HG02938 (cell line): ENCODE measurements around the gene SLC36A4.
"Not testable (repeated sequence)": the region's sequence is repeated elsewhere in the genome, so short reads cannot be mapped to it uniquely, and the experiment has no call there.

Experiments
- ATAC-seq: cut with Tn5 transposase; IDR thresholded peaks from one replicate; pipeline ENCODE4 v1.9.1; 2021; ENCODE audit warnings: mild to moderate bottlenecking, moderate library complexity; ENCODE audit not compliant: unreplicated experiment

Gene SLC36A4

GRCh38 chr11:93194673-93195291 lies 3.0 kb downstream of the SLC36A4 start:
- no peak for ATAC-seq

GRCh38 chr11:93193731-93194130 lies 4.1 kb downstream of the SLC36A4 start:
- no peak for ATAC-seq

GRCh38 chr11:93192163-93192562 lies 5.6 kb downstream of the SLC36A4 start:
- ATAC-seq = no peak

- ATAC-seq = no peak
These were observed 8.3 kb downstream of the SLC36A4 start for GRCh38 chr11:93189462-93189861.

GRCh38 chr11:93188726-93189125 lies 9.1 kb downstream of the SLC36A4 start:
- no peak for ATAC-seq

GRCh38 chr11:93187290-93187689 lies 10.5 kb downstream of the SLC36A4 start:
- ATAC-seq = no peak

- not testable (repeated sequence) for ATAC-seq
These were observed 19.9 kb downstream of the SLC36A4 start for GRCh38 chr11:93177891-93178290.

GRCh38 chr11:93169950-93170561 lies 27.7 kb downstream of the SLC36A4 start:
- no peak for ATAC-seq

GRCh38 chr11:93169143-93169542 lies 28.6 kb downstream of the SLC36A4 start:
- no peak for ATAC-seq

- peak; percentile 56 for ATAC-seq
These were observed 30.9 kb downstream of the SLC36A4 start for GRCh38 chr11:93166862-93167261.

GRCh38 chr11:93166194-93166593 lies 31.6 kb downstream of the SLC36A4 start:
- ATAC-seq = no peak

- ATAC-seq = peak; percentile 65
These were observed 37.0 kb downstream of the SLC36A4 start for GRCh38 chr11:93160808-93161207.

- no peak for ATAC-seq
These were observed 37.6 kb downstream of the SLC36A4 start for GRCh38 chr11:93160156-93160555.

- no peak for ATAC-seq
These were observed 38.1 kb downstream of the SLC36A4 start for GRCh38 chr11:93159721-93160120.

- ATAC-seq = no peak
These were observed 42.1 kb downstream of the SLC36A4 start for GRCh38 chr11:93155738-93156137.

GRCh38 chr11:93145390-93145915 lies 52.3 kb downstream of the SLC36A4 start:
- ATAC-seq = no peak

GRCh38 chr11:93143800-93144199 lies 54.0 kb downstream of the SLC36A4 start:
- ATAC-seq = no peak

GRCh38 chr11:93143186-93143585 lies 54.6 kb downstream of the SLC36A4 start:
- ATAC-seq = no peak

- ATAC-seq = no peak
These were observed 64.2 kb downstream of the SLC36A4 start for GRCh38 chr11:93133488-93134109.

- no peak for ATAC-seq
These were observed 65.0 kb downstream of the SLC36A4 start for GRCh38 chr11:93132836-93133235.

GRCh38 chr11:93131709-93132108 lies 66.1 kb downstream of the SLC36A4 start:
- ATAC-seq = no peak

GRCh38 chr11:93128574-93128973 lies 69.2 kb downstream of the SLC36A4 start:
- no peak for ATAC-seq
